Prostate gland (tissue), 2 donors: ENCODE results near the gene PUSL1. TPM values are rescaled to one million over a fixed set of nuclear protein-coding genes. Genes with fewer than 3 reads are reported as not detected.

ENCODE experiments used
- DNase-seq: peaks from one replicate; pipeline ENCODE4 v3.0.0-alpha.2; 2019; ENCODE audit warnings: low spot score
- H3K27ac ChIP-seq, 2 donors: fragments of 200-600 bp; sonication (generic); 2 replicates each; pipeline ENCODE4 v1.5.1; 2017 to 2019
- H3K27me3 ChIP-seq: fragments of 200-600 bp; sonication (generic); replicated peaks from 2 replicates; pipeline ENCODE4 v1.5.1; 2019; ENCODE audit not compliant: insufficient read depth
- H3K36me3 ChIP-seq, 2 donors: fragments of 200-600 bp; sonication (generic); 1 replicate in 1 of 2; 2 replicates in 1 of 2; pipeline versions ENCODE4 v1.5.1 to v1.8.1; 2017 to 2019
- H3K4me1 ChIP-seq: fragments of 200-600 bp; sonication (generic); replicated peaks from 2 replicates; pipeline ENCODE4 v1.5.1; 2019
- H3K4me3 ChIP-seq, 2 donors: fragments of 200-600 bp; sonication (generic); 2 replicates each; pipeline ENCODE4 v1.5.1; 2017 to 2019
- H3K9me3 ChIP-seq: fragments of 200-600 bp; sonication (generic); 2 replicates; pipeline ENCODE4 v1.5.1; 2017
- CTCF ChIP-seq, 4 experiments: fragments of 200-600 bp in 2 of 4; fragments of 450-650 bp in 2 of 4; sonication (generic) in 2 of 4; IDR thresholded peaks; 1 replicate in 3 of 4; 2 replicates in 1 of 4; pipeline ENCODE4 v1.5.1; 2016 to 2019; ENCODE audit warnings: antibody characterized with exemption in 4 of 4, mild to moderate bottlenecking in 2 of 4, moderate library complexity in 2 of 4
- POLR2A ChIP-seq: fragments of 450-650 bp; IDR thresholded peaks from one replicate; pipeline ENCODE4 v1.6.1; 2016; ENCODE audit warnings: antibody characterized with exemption, mild to moderate bottlenecking
- POLR2AphosphoS5 ChIP-seq: sonication (generic); formaldehyde crosslinking; IDR thresholded peaks from one replicate; pipeline ENCODE4 v1.6.1; 2017; ENCODE audit warnings: antibody characterized with exemption
- WGBS: methylation state at CpG from one replicate; pipeline ENCODE4 v1.1.5; 2018; 5-methylcytosine and 5-hydroxymethylcytosine counted together
- intact Hi-C: fragments of 100-400 bp; cut with DNase I; formaldehyde crosslinking; loops from one replicate; pipeline ENCODE4 v1.14.2; 2022
- total RNA-seq, 2 donors: library from RNA; depleted of rRNA; stranded (reverse); fragments of >200 nt; gene quantifications; one replicate each; pipeline ENCODE4 v1.1.0, GENCODE V29; 2016

PUSL1 gene
- total RNA-seq, 2 donors from 2014 or later, result 30.6 to 36.9 TPM

GRCh38 chr1:1318777-1319645, 10.6 kb downstream of the PUSL1 start:
- intact Hi-C loops, result no loop called here
- peaks cover 12% of the 10 kb centered on the region for H3K4me1 ChIP-seq
- no peak for DNase-seq
- no peak for TF ChIP-seq CTCF (IDR thresholded peaks at IDR 0.05)
- no peak for TF ChIP-seq POLR2A
- TF ChIP-seq POLR2AphosphoS5, result no peak
- H3K36me3 ChIP-seq, result peaks cover 0 to 11% of the 10 kb centered on the region in 2 donors
- H3K27me3 ChIP-seq, result no peaks in the 10 kb centered on the region
- no peaks in the 10 kb centered on the region for H3K9me3 ChIP-seq
- H3K4me3 ChIP-seq, result no peak overlapping the region
- 90% methylated on average over 36 of the region's 36 CpGs for WGBS
- peak overlapping the region; percentile 26 to 73 for H3K27ac ChIP-seq

GRCh38 chr1:1319646-1319941, 11.2 kb downstream of the PUSL1 start:
- intact Hi-C loops, result no loop called here

GRCh38 chr1:1320666-1321448, 12.5 kb downstream of the PUSL1 start:
- Histone ChIP-seq H3K27ac (no peak overlapping the region), H3K4me3 (no peak overlapping the region), H3K9me3 (no peaks in the 10 kb centered on the region), H3K27me3 (no peaks in the 10 kb centered on the region), H3K4me1 (peaks cover 17% of the 10 kb centered on the region), H3K36me3 (peaks cover 0 to 6% of the 10 kb centered on the region in 2 donors)
- 74% methylated on average over 16 of the region's 23 CpGs for WGBS
- intact Hi-C loops, result no loop called here
- no peak for DNase-seq
- TF ChIP-seq CTCF (IDR thresholded peaks at IDR 0.05) (no peak), POLR2A (no peak), POLR2AphosphoS5 (no peak)

More at GRCh38 chr1:1319646-1319941, 11.2 kb downstream of the PUSL1 start:
- Histone ChIP-seq H3K27ac (no peak overlapping the region), H3K36me3 (peaks cover 0 to 6% of the 10 kb centered on the region in 2 donors), H3K9me3 (no peaks in the 10 kb centered on the region), H3K4me1 (peaks cover 12% of the 10 kb centered on the region), H3K4me3 (no peak overlapping the region), H3K27me3 (no peaks in the 10 kb centered on the region)
- TF ChIP-seq CTCF (IDR thresholded peaks at IDR 0.05) (no peak), POLR2A (no peak), POLR2AphosphoS5 (no peak)
- 88% methylated on average over 13 of the region's 13 CpGs for WGBS
- no peak for DNase-seq

GRCh38 chr1:1321477-1321876, 13.1 kb downstream of the PUSL1 start:
- H3K9me3 ChIP-seq, result no peaks in the 10 kb centered on the region
- H3K27me3 ChIP-seq, result no peaks in the 10 kb centered on the region
- WGBS, result 89% methylated on average over 8 of the region's 8 CpGs
- no peak for DNase-seq
- TF ChIP-seq POLR2AphosphoS5 (no peak), POLR2A (no peak), CTCF (IDR thresholded peaks at IDR 0.05) (no peak)
- intact Hi-C loops, result no loop called here
- no peak overlapping the region for H3K4me3 ChIP-seq
- H3K36me3 ChIP-seq, result peaks cover 0 to 6% of the 10 kb centered on the region in 2 donors
- H3K4me1 ChIP-seq, result peaks cover 21% of the 10 kb centered on the region
- H3K27ac ChIP-seq, result no peak overlapping the region
